OCI-LY7 (cell line): ENCODE data around the gene EPHA3.

Source experiments
- EZH2phosphoT487 ChIP-seq: fragments of 200-600 bp; sonication (generic); IDR thresholded peaks from 2 replicates; pipeline ENCODE4 v1.6.1; 2018; ENCODE audit warnings: low read depth, borderline replicate concordance, mild to moderate bottlenecking, mixed run types, antibody characterized with exemption, low read length, moderate library complexity, mixed read lengths
- TF ChIP-seq, protein P1 (sequence below): fragments of 200-600 bp; sonication (generic); conservative IDR thresholded peaks from 2 replicates; pipeline ENCODE4 v1.5.1; 2014; ENCODE audit warnings: mild to moderate bottlenecking, antibody characterized with exemption, low read length, moderate library complexity, mixed read lengths

DNA sequence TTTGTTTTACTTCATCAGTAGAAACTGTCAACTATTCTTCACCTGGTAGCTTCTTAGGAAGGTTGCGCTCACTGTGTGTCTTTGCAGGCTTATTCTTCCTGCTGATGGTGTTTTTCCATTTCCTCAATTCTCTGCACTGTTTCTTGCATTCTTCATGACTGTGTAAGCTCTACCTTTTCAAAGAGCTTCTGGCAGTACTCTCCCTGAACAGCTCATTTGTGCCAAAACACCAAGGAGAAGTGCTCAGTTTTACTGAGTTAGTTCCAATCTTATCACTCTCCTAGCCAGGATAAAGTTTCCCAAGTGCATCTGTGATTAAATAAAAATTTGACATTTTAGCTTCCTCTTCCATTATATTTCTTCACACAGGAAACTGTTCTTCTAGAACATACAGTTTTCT lies 339.8 kb downstream of the EPHA3 start:
- TF ChIP-seq EZH2phosphoT487 = no peak
- TF ChIP-seq, protein P1, sequence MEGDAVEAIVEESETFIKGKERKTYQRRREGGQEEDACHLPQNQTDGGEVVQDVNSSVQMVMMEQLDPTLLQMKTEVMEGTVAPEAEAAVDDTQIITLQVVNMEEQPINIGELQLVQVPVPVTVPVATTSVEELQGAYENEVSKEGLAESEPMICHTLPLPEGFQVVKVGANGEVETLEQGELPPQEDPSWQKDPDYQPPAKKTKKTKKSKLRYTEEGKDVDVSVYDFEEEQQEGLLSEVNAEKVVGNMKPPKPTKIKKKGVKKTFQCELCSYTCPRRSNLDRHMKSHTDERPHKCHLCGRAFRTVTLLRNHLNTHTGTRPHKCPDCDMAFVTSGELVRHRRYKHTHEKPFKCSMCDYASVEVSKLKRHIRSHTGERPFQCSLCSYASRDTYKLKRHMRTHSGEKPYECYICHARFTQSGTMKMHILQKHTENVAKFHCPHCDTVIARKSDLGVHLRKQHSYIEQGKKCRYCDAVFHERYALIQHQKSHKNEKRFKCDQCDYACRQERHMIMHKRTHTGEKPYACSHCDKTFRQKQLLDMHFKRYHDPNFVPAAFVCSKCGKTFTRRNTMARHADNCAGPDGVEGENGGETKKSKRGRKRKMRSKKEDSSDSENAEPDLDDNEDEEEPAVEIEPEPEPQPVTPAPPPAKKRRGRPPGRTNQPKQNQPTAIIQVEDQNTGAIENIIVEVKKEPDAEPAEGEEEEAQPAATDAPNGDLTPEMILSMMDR = no peak
